ENCODE data around the gene IGLL1. TPM values are rescaled to one million over a fixed set of nuclear protein-coding genes. Genes with fewer than 3 reads are reported as not detected.
"Not testable (repeated sequence)": the region's sequence is repeated elsewhere in the genome, so short reads cannot be mapped to it uniquely, and the experiment has no call there.

IGLL1 gene
- total RNA-seq (ENCODE audit: low replicate concordance): not detected in 2 replicates
- long read RNA-seq: 0 reads

DNA sequence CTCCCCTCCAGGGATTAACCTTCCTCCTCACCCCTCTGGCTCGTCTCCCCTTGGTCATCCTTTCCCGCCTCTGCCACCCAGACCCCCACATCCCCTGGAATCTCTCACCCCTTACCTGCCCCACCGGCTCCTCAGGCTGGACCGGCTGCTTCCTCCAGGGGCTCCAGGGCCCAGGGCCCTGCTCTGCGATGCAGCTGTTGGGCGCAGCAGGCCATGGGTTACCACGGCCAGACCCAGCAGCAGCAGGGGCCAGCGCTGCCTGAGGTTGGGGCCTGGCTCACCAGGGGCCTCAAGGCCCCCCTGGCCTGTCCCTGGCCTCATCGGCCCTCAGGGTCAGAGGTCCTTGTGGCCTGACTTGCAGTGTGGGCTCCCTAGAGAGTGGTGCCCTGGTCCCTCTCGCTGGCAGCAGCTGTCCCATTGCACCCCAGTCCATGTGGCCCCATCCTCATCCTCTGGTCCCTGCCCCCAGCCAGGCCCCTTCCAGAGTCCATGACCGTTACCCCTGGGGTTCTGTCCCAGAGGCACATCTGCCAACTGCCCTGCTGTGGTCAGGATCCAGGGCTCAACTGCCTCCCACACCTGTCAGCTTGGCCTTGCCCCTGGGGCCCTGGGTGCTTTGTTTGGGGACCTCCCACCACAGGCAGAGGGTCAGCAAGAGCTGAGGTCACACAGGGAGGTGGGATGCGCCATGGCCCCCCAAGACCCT, at the start of gene IGLL1:
Gene IGLL1 (minus strand): TSS at position 421 of the 706 bp plus-strand sequence. CDS start 100 bp downstream, at position 321.
- H3K4me3 Mint-ChIP-seq: no peak within 1 kb of the TSS
- TF ChIP-seq, protein P1, sequence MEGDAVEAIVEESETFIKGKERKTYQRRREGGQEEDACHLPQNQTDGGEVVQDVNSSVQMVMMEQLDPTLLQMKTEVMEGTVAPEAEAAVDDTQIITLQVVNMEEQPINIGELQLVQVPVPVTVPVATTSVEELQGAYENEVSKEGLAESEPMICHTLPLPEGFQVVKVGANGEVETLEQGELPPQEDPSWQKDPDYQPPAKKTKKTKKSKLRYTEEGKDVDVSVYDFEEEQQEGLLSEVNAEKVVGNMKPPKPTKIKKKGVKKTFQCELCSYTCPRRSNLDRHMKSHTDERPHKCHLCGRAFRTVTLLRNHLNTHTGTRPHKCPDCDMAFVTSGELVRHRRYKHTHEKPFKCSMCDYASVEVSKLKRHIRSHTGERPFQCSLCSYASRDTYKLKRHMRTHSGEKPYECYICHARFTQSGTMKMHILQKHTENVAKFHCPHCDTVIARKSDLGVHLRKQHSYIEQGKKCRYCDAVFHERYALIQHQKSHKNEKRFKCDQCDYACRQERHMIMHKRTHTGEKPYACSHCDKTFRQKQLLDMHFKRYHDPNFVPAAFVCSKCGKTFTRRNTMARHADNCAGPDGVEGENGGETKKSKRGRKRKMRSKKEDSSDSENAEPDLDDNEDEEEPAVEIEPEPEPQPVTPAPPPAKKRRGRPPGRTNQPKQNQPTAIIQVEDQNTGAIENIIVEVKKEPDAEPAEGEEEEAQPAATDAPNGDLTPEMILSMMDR (conservative IDR thresholded peaks at IDR 0.05): no peak
- H3K9me3 Mint-ChIP-seq: no peaks in the 10 kb centered on the region
- no peak for DNase-seq (ENCODE audit: extremely low spot score, unreplicated experiment)
- peaks cover 5% of the 10 kb centered on the region for H3K4me1 Mint-ChIP-seq (ENCODE audit: unreplicated experiment)
- peaks cover 4% of the 10 kb centered on the region for H3K36me3 Mint-ChIP-seq
- no peak within 1 kb of the TSS for H3K27ac Mint-ChIP-seq
- peaks cover 7% of the 10 kb centered on the region for H3K27me3 Mint-ChIP-seq

DNA sequence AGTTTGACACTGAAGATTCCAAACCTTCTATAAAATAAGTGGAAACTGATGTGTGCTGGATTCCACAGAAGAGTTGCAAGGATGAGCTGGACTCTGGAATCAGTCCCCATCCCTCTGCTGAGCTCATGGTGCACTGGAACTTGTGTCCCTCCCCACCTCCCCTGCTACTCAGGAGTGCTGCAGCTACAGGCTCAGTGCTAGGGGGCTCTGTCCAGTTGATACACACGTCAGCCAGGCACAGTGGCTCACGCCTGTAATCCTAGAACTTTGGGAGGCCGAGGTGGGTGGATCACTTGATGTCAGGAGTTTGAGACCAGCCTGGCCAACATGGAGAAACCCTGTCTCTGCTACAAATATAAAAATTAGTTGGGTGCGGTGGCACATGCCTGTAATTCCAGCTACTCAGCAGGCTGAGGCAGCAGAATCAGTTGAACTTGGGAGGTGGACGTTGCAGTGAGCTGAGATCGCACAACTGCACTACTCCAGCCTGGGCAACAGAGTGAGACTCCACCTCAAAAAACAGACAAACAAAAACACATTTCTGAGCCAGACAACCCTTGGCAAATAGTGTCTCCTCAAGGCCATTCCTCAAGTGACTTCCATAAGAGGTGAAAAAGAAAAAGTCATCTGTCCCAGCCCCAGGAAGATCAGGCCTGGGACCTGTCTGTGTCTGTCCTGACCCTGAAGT, 48.1 kb upstream of the IGLL1 start:
- H3K9me3 Mint-ChIP-seq; H3K27me3 Mint-ChIP-seq; DNase-seq (ENCODE audit: extremely low spot score, unreplicated experiment); H3K27ac Mint-ChIP-seq; H3K36me3 Mint-ChIP-seq; H3K4me3 Mint-ChIP-seq; H3K4me1 Mint-ChIP-seq (ENCODE audit: unreplicated experiment): not testable (repeated sequence)

DNA sequence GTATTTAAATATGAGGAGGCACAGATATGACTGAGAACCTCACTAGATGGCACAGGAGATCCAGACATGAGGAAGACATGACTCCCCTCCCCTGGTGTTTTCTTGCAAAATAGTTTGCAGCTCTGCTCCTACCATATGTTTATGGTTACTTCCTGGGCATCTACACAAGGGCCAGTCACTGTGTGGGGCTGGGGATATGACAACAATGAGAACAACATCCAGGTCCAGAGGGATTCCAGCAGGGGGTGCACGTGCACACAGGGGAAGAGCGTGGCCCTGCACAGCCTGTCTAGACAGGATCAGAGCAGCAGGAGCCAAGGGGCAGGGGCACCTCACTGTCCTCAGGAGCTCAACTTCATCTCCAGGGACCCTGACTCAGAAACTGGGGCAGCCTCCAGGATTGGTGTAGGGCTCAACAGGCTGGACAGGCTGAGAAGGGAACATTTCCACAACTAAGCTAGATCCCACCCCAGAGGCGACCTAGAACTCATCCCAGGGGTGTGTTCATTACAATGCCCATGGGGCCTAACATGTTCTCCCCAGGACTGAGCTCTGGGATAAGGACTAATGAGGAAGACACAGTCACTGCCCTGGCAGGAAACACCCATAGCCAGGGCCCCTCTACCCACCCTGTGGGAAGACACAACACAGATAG, 47.4 kb upstream of the IGLL1 start:
- H3K27me3 Mint-ChIP-seq; H3K36me3 Mint-ChIP-seq; DNase-seq (ENCODE audit: extremely low spot score, unreplicated experiment); H3K4me1 Mint-ChIP-seq (ENCODE audit: unreplicated experiment); H3K4me3 Mint-ChIP-seq; H3K27ac Mint-ChIP-seq; H3K9me3 Mint-ChIP-seq: not testable (repeated sequence)
- TF ChIP-seq, protein P1 (conservative IDR thresholded peaks at IDR 0.05): peak; percentile 41

DNA sequence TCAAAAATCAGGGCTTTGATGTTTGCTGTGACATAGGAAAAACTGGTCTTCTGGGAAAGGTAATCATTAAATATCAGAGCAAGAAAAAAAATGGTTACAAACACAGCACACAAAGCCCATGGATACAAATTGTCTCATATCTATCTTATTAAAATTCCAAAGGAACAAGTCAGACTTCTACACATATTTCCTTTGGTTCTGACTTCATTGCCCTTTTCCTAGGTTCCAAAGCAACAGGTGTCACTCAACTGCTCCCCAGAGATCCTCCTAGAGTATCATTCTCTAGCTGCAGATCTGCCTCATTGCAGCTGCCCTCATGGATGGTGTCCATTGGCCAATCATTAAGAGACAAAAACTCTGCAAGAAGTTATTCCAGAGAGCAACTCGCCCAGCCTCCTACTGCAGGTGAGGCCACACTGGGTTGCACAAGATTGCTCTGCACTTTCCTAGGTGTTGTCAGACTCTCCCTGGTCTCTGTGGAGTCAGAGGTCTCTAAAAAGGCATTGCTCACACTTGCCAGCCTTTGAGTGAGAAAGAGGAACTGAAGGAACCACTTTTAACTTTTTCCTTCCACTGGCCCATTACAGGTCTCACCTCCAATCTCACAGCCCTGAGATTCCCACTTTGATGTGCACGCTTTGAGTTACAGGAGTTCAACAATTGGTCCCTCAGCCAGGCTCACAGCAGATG, 46.3 kb upstream of the IGLL1 start:
- H3K27me3 Mint-ChIP-seq: no peaks in the 10 kb centered on the region
- H3K27ac Mint-ChIP-seq: no peak overlapping the region
- no peaks in the 10 kb centered on the region for H3K36me3 Mint-ChIP-seq
- no peak for DNase-seq (ENCODE audit: extremely low spot score, unreplicated experiment)
- TF ChIP-seq, protein P1 (conservative IDR thresholded peaks at IDR 0.05): no peak
- H3K9me3 Mint-ChIP-seq: no peaks in the 10 kb centered on the region
- H3K4me1 Mint-ChIP-seq (ENCODE audit: unreplicated experiment): peaks cover 13% of the 10 kb centered on the region
- no peak overlapping the region for H3K4me3 Mint-ChIP-seq

DNA sequence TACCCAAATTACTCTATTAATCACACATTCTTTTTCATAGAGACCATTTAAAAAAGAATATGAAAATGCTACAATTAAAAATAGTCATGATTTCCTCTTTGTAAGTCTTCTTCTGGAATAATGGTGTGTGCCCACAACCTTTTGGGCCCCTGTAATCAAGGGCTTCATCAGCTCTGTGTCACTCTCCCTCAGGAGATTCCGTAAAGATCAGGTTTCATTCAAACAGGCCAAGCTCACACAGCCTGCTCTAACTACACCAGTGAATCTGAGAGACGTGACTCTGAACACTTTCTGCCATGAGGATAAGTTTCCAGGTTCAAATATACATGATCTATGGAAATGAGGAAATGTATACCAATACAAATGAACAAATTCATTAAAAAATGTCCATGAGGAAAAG, 42.5 kb upstream of the IGLL1 start:
- Mint-ChIP-seq H3K4me1 (ENCODE audit: unreplicated experiment) (peaks cover 20% of the 10 kb centered on the region), H3K27ac (no peak overlapping the region), H3K36me3 (no peaks in the 10 kb centered on the region), H3K9me3 (no peaks in the 10 kb centered on the region), H3K27me3 (no peaks in the 10 kb centered on the region), H3K4me3 (no peak overlapping the region)
- DNase-seq (ENCODE audit: extremely low spot score, unreplicated experiment): no peak
- TF ChIP-seq, protein P1 (conservative IDR thresholded peaks at IDR 0.05): no peak

DNA sequence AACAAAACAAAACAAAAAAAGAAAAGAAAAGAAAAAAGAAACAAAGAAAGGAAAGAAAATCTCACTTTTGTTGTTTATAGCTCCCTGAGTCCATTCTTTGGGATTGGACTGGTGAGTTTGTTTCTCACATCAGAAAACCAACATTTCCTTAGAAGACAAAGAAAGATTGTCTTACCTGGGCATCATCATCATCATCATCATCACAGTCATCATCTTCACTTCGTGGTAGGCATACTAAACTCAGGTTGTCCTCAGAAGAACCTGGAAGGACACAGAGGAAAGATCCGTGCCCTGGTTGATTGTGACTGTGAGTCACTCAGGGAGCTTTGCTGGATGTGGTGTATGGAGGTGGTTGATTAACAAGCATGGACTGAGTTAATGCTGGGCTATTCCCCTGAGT, 41.8 kb upstream of the IGLL1 start:
- H3K4me3 Mint-ChIP-seq; H3K27me3 Mint-ChIP-seq; H3K36me3 Mint-ChIP-seq; H3K27ac Mint-ChIP-seq; H3K9me3 Mint-ChIP-seq; DNase-seq (ENCODE audit: extremely low spot score, unreplicated experiment): not testable (repeated sequence)
- peaks cover 16% of the 10 kb centered on the region for H3K4me1 Mint-ChIP-seq (ENCODE audit: unreplicated experiment)

Data from type B pancreatic cell (in vitro differentiated cells).